GM21381 (cell line): ENCODE results near the gene SPACA1.

ENCODE experiments used
- ATAC-seq: cut with Tn5 transposase; IDR thresholded peaks from one replicate; pipeline ENCODE4 v1.9.1; 2021; ENCODE audit warnings: mild to moderate bottlenecking, moderate library complexity; ENCODE audit not compliant: unreplicated experiment

Gene SPACA1

GRCh38 chr6:88089708-88090107 lies 42.1 kb downstream of the SPACA1 start:
- no peak for ATAC-seq

- ATAC-seq = no peak
Measured at GRCh38 chr6:88105741-88106340, 58.2 kb downstream of the SPACA1 start.

- ATAC-seq = no peak
Measured at GRCh38 chr6:88107241-88107640, 59.6 kb downstream of the SPACA1 start.

GRCh38 chr6:88111991-88112390 lies 64.3 kb downstream of the SPACA1 start:
- no peak for ATAC-seq

- ATAC-seq = no peak
Measured at GRCh38 chr6:88114838-88115237, 67.2 kb downstream of the SPACA1 start.

GRCh38 chr6:88115307-88115706 lies 67.7 kb downstream of the SPACA1 start:
- ATAC-seq = no peak

- no peak for ATAC-seq
Measured at GRCh38 chr6:88116276-88116675, 68.6 kb downstream of the SPACA1 start.
